GM12892 (cell line): ENCODE data around the gene ZBED2.

Experiments used
- POLR2A ChIP-seq: IDR thresholded peaks from 2 replicates; pipeline ENCODE4 v1.6.1; 2011; ENCODE audit warnings: low read depth, low read length, control low read depth
- POLR2AphosphoS5 ChIP-seq: IDR thresholded peaks from 2 replicates; pipeline ENCODE4 v1.6.1; 2011; ENCODE audit warnings: low read depth, low read length, control low read depth
- TAF1 ChIP-seq: IDR thresholded peaks from 2 replicates; pipeline ENCODE4 v1.6.1; 2011; ENCODE audit warnings: low read depth, mild to moderate bottlenecking, control low read depth, low read length, borderline replicate concordance

DNA sequence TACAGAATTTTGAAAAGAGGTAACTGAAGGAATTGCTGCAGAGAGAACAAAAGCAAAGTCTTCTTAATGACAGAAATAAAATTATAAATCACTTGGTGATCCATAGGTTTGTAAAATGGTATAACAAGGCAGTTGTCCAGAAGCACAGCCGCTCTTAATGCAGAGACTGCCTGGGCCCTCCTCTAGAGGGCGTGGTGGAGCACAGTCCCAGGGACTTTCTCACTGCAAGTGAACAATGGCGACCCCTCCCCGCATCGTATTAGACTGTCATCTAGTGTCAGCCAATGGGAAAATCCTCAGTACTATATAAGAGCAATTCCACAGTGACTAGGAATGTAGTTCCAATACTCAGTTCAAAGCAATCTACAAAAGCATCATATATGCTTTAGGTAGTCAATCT, 26.4 kb upstream of the ZBED2 start:
- TF ChIP-seq POLR2A (no peak), POLR2AphosphoS5 (no peak), TAF1 (no peak)
